RWPE2 (cell line): ENCODE data around the gene ASTN2.

Experiments
- ATAC-seq: fragments of 200-7000 bp; cut with Tn5 transposase; 3 replicates; pipeline ENCODE4 v1.9.1; 2021; ENCODE audit warnings: low read depth
- DNase-seq: peaks from one replicate; pipeline ENCODE4 v3.0.0-alpha.2; 2020; ENCODE audit warnings: low spot score
- H3K27ac ChIP-seq: fragments of 450-650 bp; 2 replicates; pipeline ENCODE4 v1.5.1; 2017; ENCODE audit warnings: mild to moderate bottlenecking; ENCODE audit not compliant: poor library complexity, severe bottlenecking
- H3K27me3 ChIP-seq: fragments of 250-450 bp; sonication (Bioruptor Pico); 2 replicates; pipeline ENCODE4 v1.5.1; 2021; ENCODE audit warnings: mild to moderate bottlenecking, moderate library complexity; ENCODE audit not compliant: insufficient read depth, poor library complexity, severe bottlenecking
- H3K36me3 ChIP-seq: fragments of 250-450 bp; sonication (Bioruptor Pico); 2 replicates; pipeline ENCODE4 v1.5.1; 2020; ENCODE audit warnings: low read depth, mild to moderate bottlenecking, moderate library complexity
- H3K4me1 ChIP-seq: fragments of 250-450 bp; sonication (Bioruptor Pico); 2 replicates; pipeline ENCODE4 v1.5.1; 2021; ENCODE audit warnings: mild to moderate bottlenecking, moderate library complexity; ENCODE audit not compliant: insufficient read depth, poor library complexity, severe bottlenecking
- H3K4me3 ChIP-seq: fragments of 250-450 bp; sonication (Bioruptor Pico); 2 replicates; pipeline ENCODE4 v1.5.1; 2021; ENCODE audit warnings: mild to moderate bottlenecking, moderate library complexity; ENCODE audit not compliant: severe bottlenecking
- H3K9me3 ChIP-seq: fragments of 250-450 bp; sonication (Bioruptor Pico); 2 replicates; pipeline ENCODE4 v1.5.1; 2021; ENCODE audit warnings: mild to moderate bottlenecking, moderate library complexity; ENCODE audit not compliant: severe bottlenecking
- CTCF ChIP-seq: fragments of 450-650 bp; IDR thresholded peaks from one replicate; pipeline ENCODE4 v1.5.1; 2017; ENCODE audit warnings: mild to moderate bottlenecking, moderate library complexity; ENCODE audit not compliant: poor library complexity, severe bottlenecking

ASTN2 gene

GRCh38 chr9:116539549-116539948 lies 875.3 kb downstream of the ASTN2 start:
- ATAC-seq (no peak), DNase-seq (no peak)
- H3K36me3 ChIP-seq, result no peaks in the 10 kb centered on the region
- H3K27me3 ChIP-seq, result no peaks in the 10 kb centered on the region
- no peaks in the 10 kb centered on the region for H3K4me1 ChIP-seq
- H3K9me3 ChIP-seq, result no peaks in the 10 kb centered on the region
- H3K4me3 ChIP-seq, result no peak overlapping the region
- no peak for TF ChIP-seq CTCF
- no peak overlapping the region for H3K27ac ChIP-seq

GRCh38 chr9:116525611-116526010 lies 889.2 kb downstream of the ASTN2 start:
- Histone ChIP-seq H3K4me3 (no peak overlapping the region), H3K27me3 (no peaks in the 10 kb centered on the region), H3K36me3 (no peaks in the 10 kb centered on the region), H3K4me1 (no peaks in the 10 kb centered on the region), H3K27ac (no peak overlapping the region), H3K9me3 (no peaks in the 10 kb centered on the region)
- DNase-seq, result no peak
- no peak for ATAC-seq
- TF ChIP-seq CTCF, result no peak

- ATAC-seq (no peak), DNase-seq (no peak)
- H3K4me1 ChIP-seq, result no peaks in the 10 kb centered on the region
- TF ChIP-seq CTCF, result no peak
- H3K27ac ChIP-seq, result no peak overlapping the region
- no peaks in the 10 kb centered on the region for H3K27me3 ChIP-seq
- H3K36me3 ChIP-seq, result no peaks in the 10 kb centered on the region
- H3K4me3 ChIP-seq, result no peak overlapping the region
- no peaks in the 10 kb centered on the region for H3K9me3 ChIP-seq
Measured at GRCh38 chr9:116524778-116525470, 889.9 kb downstream of the ASTN2 start.

- no peak overlapping the region for H3K4me3 ChIP-seq
- TF ChIP-seq CTCF, result no peak
- no peak for DNase-seq
- no peak overlapping the region for H3K27ac ChIP-seq
- H3K36me3 ChIP-seq, result no peaks in the 10 kb centered on the region
- H3K9me3 ChIP-seq, result peaks cover 2% of the 10 kb centered on the region
- ATAC-seq, result no peak
- H3K4me1 ChIP-seq, result no peaks in the 10 kb centered on the region
- no peaks in the 10 kb centered on the region for H3K27me3 ChIP-seq
Measured at GRCh38 chr9:116520218-116520617, 894.6 kb downstream of the ASTN2 start.

- no peak for TF ChIP-seq CTCF
- peaks cover 2% of the 10 kb centered on the region for H3K9me3 ChIP-seq
- H3K4me1 ChIP-seq, result no peaks in the 10 kb centered on the region
- H3K36me3 ChIP-seq, result no peaks in the 10 kb centered on the region
- no peak for ATAC-seq
- no peak for DNase-seq
- no peak overlapping the region for H3K27ac ChIP-seq
- H3K4me3 ChIP-seq, result no peak overlapping the region
- no peaks in the 10 kb centered on the region for H3K27me3 ChIP-seq
Measured at GRCh38 chr9:116516456-116516855, 898.4 kb downstream of the ASTN2 start.
